Panc1 (cell line): ENCODE results near the gene TMPRSS6.

Source experiments
- POLR2AphosphoS5 ChIP-seq: IDR thresholded peaks from 2 replicates; pipeline ENCODE4 v1.6.1; 2012; ENCODE audit warnings: mild to moderate bottlenecking, low read depth, low read length, moderate library complexity
- SIN3A ChIP-seq: IDR thresholded peaks from 2 replicates; pipeline ENCODE4 v1.6.1; 2012; ENCODE audit warnings: low read depth, mild to moderate bottlenecking, low read length, moderate library complexity, borderline replicate concordance; ENCODE audit not compliant: insufficient read depth
- TCF7L2 ChIP-seq: IDR thresholded peaks from 2 replicates; pipeline ENCODE4 v1.6.1; 2011; ENCODE audit warnings: mild to moderate bottlenecking, low read depth, low read length, inconsistent platforms
- TF ChIP-seq, protein P1 (sequence below): fragments of 450-650 bp; IDR thresholded peaks from 2 replicates; pipeline ENCODE4 v1.5.1; 2017; ENCODE audit warnings: mild to moderate bottlenecking

DNA sequence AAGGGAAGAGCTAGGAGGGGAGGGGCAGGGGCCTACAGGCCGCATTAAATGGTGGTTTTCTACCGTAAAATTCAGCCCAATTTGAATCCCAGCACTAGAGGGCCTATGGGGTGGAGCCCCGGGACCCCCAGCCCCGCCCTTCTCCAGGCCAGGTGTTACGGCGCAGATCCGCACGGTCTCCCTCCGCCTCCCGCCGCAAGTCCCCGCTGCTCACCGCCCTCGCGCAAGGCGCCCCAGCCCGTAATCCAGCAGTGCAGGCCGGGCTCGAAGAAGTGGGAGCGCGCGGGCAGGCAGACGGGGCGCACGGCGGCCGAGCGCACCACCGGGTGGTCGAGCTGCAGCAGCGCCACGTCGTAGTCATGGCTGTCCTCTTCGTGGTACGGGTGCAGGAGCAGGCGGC is 40.7 kb downstream of the TMPRSS6 start:
- TF ChIP-seq, protein P1, sequence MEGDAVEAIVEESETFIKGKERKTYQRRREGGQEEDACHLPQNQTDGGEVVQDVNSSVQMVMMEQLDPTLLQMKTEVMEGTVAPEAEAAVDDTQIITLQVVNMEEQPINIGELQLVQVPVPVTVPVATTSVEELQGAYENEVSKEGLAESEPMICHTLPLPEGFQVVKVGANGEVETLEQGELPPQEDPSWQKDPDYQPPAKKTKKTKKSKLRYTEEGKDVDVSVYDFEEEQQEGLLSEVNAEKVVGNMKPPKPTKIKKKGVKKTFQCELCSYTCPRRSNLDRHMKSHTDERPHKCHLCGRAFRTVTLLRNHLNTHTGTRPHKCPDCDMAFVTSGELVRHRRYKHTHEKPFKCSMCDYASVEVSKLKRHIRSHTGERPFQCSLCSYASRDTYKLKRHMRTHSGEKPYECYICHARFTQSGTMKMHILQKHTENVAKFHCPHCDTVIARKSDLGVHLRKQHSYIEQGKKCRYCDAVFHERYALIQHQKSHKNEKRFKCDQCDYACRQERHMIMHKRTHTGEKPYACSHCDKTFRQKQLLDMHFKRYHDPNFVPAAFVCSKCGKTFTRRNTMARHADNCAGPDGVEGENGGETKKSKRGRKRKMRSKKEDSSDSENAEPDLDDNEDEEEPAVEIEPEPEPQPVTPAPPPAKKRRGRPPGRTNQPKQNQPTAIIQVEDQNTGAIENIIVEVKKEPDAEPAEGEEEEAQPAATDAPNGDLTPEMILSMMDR: no peak
- TF ChIP-seq SIN3A (no peak), TCF7L2 (no peak), POLR2AphosphoS5 (no peak)
